ENCODE results near the gene GALNT2. TPM values are rescaled to one million over a fixed set of nuclear protein-coding genes. Genes with fewer than 3 reads are reported as not detected.

GALNT2 gene
- polyA plus RNA-seq, 2 of the 4 experiments (the other 2 are of a cell fraction): 66.9 to 114 TPM

- Histone ChIP-seq H3K4me2 (no peak overlapping the region), H3K9me3 (no peaks in the 10 kb centered on the region), H3K27ac (no peak overlapping the region), H3K4me3 (no peak overlapping the region), H3K4me1 (no peaks in the 10 kb centered on the region)
- ATAC-seq (no peak), FAIRE-seq (no peak), DNase-seq (ENCODE audit: low read depth in 1 of 2, low spot score in 1 of 2) (no peak)
- ChIA-PET CTCF (no interaction called here), POLR2A (no interaction called here)
- TF ChIP-seq CEBPB (IDR thresholded peaks at IDR 0.05): no peak
- no peak for TF ChIP-seq TP53 (CRISPR knock-in tag; IDR thresholded peaks at IDR 0.05)
- no peak for TF ChIP-seq SREBF2 (IDR thresholded peaks at IDR 0.05)
- no peak for TF ChIP-seq RARB (CRISPR knock-in tag; IDR thresholded peaks at IDR 0.05)
- WGBS (ENCODE audit: missing lambda C conversion rate): 55% methylated on average over 22 of the region's 23 CpGs
These were observed 250.1 kb downstream of the GALNT2 start for GRCh38 chr1:230316864-230317745.

GRCh38 chr1:230317823-230318819 is 251.1 kb downstream of the GALNT2 start:
- no peaks in the 10 kb centered on the region for H3K4me1 ChIP-seq
- TF ChIP-seq MAZ (IDR thresholded peaks at IDR 0.05; ENCODE audit: borderline replicate concordance, low read depth, low read length): no peak
- no peak for TF ChIP-seq ESRRA (IDR thresholded peaks at IDR 0.05; ENCODE audit: borderline replicate concordance, low read length)
- TF ChIP-seq PHF8 (IDR thresholded peaks at IDR 0.05; ENCODE audit: borderline replicate concordance, low read depth): no peak
- TF ChIP-seq NR3C1 (IDR thresholded peaks at IDR 0.05): no peak
- TF ChIP-seq E2F6 (IDR thresholded peaks at IDR 0.05; ENCODE audit: borderline replicate concordance, low read depth): no peak
- TF ChIP-seq TP53 (CRISPR knock-in tag; IDR thresholded peaks at IDR 0.05): no peak
- no peak for TF ChIP-seq MAFK (IDR thresholded peaks at IDR 0.05; ENCODE audit: partially characterized antibody)
- no peak for TF ChIP-seq MAX (IDR thresholded peaks at IDR 0.05)
- no peak for TF ChIP-seq CTCF (IDR thresholded peaks at IDR 0.05)
- no peak for TF ChIP-seq HOXA7 (CRISPR knock-in tag; IDR thresholded peaks at IDR 0.05)
- no peak for TF ChIP-seq TFCP2L1 (CRISPR knock-in tag; IDR thresholded peaks at IDR 0.05)
- no peak for TF ChIP-seq MYC (IDR thresholded peaks at IDR 0.05; ENCODE audit: borderline replicate concordance, low read length)
- H3K4me2 ChIP-seq: no peak overlapping the region
- DNase-seq (ENCODE audit: low read depth in 1 of 2, low spot score in 1 of 2): no peak
- no peak for ATAC-seq
- 55% methylated on average over 23 of the region's 23 CpGs for WGBS (ENCODE audit: missing lambda C conversion rate)
- H3K4me3 ChIP-seq: no peak overlapping the region
- POLR2A ChIA-PET: no interaction called here
- no peaks in the 10 kb centered on the region for H3K9me3 ChIP-seq
- no peak for FAIRE-seq
- CTCF ChIA-PET: interaction anchor here (1.1 kb wide), 1 partner anchor 8 kb away, joined by 4 read pairs; no protein-coding TSS in a partner anchor
- no peak overlapping the region for H3K27ac ChIP-seq

- CTCF ChIA-PET: interaction anchor here (1.1 kb wide), 1 partner anchor 9 kb away, joined by 4 read pairs; no protein-coding TSS in a partner anchor
- H3K27ac ChIP-seq: no peak overlapping the region
- no peaks in the 10 kb centered on the region for H3K4me1 ChIP-seq
- H3K4me3 ChIP-seq: no peak overlapping the region
- no peak for ATAC-seq
- H3K4me2 ChIP-seq: no peak overlapping the region
- WGBS (ENCODE audit: missing lambda C conversion rate): 60% methylated on average over 17 of the region's 17 CpGs
- no peaks in the 10 kb centered on the region for H3K9me3 ChIP-seq
- DNase-seq (ENCODE audit: low read depth in 1 of 2, low spot score in 1 of 2): no peak
- POLR2A ChIA-PET: no interaction called here
- FAIRE-seq: no peak
- TF ChIP-seq JUN (IDR thresholded peaks at IDR 0.05) (no peak), JUNB (IDR thresholded peaks at IDR 0.05) (no peak), CEBPB (IDR thresholded peaks at IDR 0.05) (no peak), BCL3 (IDR thresholded peaks at IDR 0.05) (no peak), ZFP36 (IDR thresholded peaks at IDR 0.05; ENCODE audit: borderline replicate concordance, partially characterized antibody) (no peak), MAFK (IDR thresholded peaks at IDR 0.05; ENCODE audit: partially characterized antibody) (no peak), ZNF302 (CRISPR knock-in tag; IDR thresholded peaks at IDR 0.05) (no peak), CHD4 (IDR thresholded peaks at IDR 0.05; ENCODE audit: borderline replicate concordance) (no peak), ATOH8 (CRISPR knock-in tag; IDR thresholded peaks at IDR 0.05; ENCODE audit: low read depth) (no peak), RAD21 (conservative IDR thresholded peaks at IDR 0.05 in 1 of 2, IDR thresholded peaks at IDR 0.05 in 1 of 2) (no peak)
These were observed 252.1 kb downstream of the GALNT2 start for GRCh38 chr1:230319014-230319747.

All from A549 (cell line).